ENCODE measurements around the gene FES.

DNA sequence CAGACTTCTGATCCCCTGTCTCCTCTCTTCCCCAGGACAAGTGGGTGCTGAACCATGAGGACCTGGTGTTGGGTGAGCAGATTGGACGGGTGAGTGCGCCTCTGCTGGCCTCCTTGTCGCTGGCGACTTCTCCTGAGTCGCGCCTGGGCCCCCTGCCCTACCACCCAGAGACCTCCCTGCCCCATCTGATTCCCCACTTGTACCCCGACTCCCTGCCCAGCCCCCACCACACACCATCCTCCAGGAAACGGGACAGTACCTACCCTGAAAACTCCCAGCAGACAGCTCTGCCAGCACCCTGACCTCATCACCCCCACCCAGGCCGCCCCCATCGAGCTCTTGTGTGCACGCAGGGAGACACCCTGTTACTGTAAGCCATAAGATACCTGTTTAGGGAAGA lies 7.7 kb downstream of the FES start:
- TF ChIP-seq, protein P1, sequence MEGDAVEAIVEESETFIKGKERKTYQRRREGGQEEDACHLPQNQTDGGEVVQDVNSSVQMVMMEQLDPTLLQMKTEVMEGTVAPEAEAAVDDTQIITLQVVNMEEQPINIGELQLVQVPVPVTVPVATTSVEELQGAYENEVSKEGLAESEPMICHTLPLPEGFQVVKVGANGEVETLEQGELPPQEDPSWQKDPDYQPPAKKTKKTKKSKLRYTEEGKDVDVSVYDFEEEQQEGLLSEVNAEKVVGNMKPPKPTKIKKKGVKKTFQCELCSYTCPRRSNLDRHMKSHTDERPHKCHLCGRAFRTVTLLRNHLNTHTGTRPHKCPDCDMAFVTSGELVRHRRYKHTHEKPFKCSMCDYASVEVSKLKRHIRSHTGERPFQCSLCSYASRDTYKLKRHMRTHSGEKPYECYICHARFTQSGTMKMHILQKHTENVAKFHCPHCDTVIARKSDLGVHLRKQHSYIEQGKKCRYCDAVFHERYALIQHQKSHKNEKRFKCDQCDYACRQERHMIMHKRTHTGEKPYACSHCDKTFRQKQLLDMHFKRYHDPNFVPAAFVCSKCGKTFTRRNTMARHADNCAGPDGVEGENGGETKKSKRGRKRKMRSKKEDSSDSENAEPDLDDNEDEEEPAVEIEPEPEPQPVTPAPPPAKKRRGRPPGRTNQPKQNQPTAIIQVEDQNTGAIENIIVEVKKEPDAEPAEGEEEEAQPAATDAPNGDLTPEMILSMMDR (IDR thresholded peaks at IDR 0.05; ENCODE audit: low read length): no peak
- TF ChIP-seq EZH2 (IDR thresholded peaks at IDR 0.05; ENCODE audit: borderline replicate concordance, low read length): no peak

All from OCI-LY1 (cell line).